PC-3 (cell line): ENCODE data around the gene CRY2.

ENCODE experiments used
- CTCF ChIP-seq: fragments of 300-600 bp; sonication (generic); conservative IDR thresholded peaks from 2 replicates; pipeline ENCODE4 v1.5.1; 2017; ENCODE audit warnings: antibody characterized with exemption, low read depth, mild to moderate bottlenecking, low read length
- EZH2 ChIP-seq: fragments of 300-600 bp; sonication (generic); IDR thresholded peaks from one replicate; pipeline ENCODE4 v1.6.1; 2017; ENCODE audit warnings: antibody characterized with exemption, mild to moderate bottlenecking, low read length; ENCODE audit not compliant: unreplicated experiment

GRCh38 chr11:45895553-45896259 is 48.4 kb downstream of the CRY2 start:
- no peak for TF ChIP-seq EZH2
- TF ChIP-seq CTCF: no peak
